DND-41 (cell line): Measurements from ENCODE around the gene EVI5L.

Source experiments
- ATAC-seq: fragments of 200-7000 bp; cut with Tn5 transposase; 3 replicates; pipeline ENCODE4 v1.9.1; 2021; ENCODE audit warnings: low read depth; ENCODE audit not compliant: insufficient read depth
- DNase-seq: peaks from one replicate; pipeline ENCODE4 v3.0.0-alpha.2; 2020
- H2AFZ ChIP-seq: 2 replicates; pipeline ENCODE4 v1.6.0; 2012; ENCODE audit warnings: low read depth, low read length
- H3K27ac ChIP-seq: 2 replicates; pipeline ENCODE4 v1.5.1; 2012; ENCODE audit warnings: low read length, inconsistent platforms
- H3K27me3 ChIP-seq: fragments of 200-600 bp; sonication (generic); 2 replicates; pipeline ENCODE4 v1.6.0; 2012; ENCODE audit warnings: low read length, mild to moderate bottlenecking, inconsistent platforms; ENCODE audit not compliant: insufficient read depth, poor library complexity
- H3K36me3 ChIP-seq: 2 replicates; pipeline ENCODE4 v1.5.1; 2012; ENCODE audit warnings: low read length, inconsistent platforms; ENCODE audit not compliant: insufficient read depth
- H3K4me1 ChIP-seq: 2 replicates; pipeline ENCODE4 v1.5.1; 2012; ENCODE audit warnings: mild to moderate bottlenecking, low read length; ENCODE audit not compliant: insufficient read depth
- H3K4me2 ChIP-seq: 2 replicates; pipeline ENCODE4 v1.6.0; 2012; ENCODE audit warnings: mild to moderate bottlenecking, moderate library complexity, low read length, inconsistent platforms; ENCODE audit not compliant: insufficient read depth
- H3K4me3 ChIP-seq, 2 experiments: fragments of 200-600 bp in 1 of 2; shearing (Covaris generic) in 1 of 2; 2 replicates each; pipeline ENCODE4 v1.5.1; 2012 to 2016; ENCODE audit warnings: inconsistent platforms in 2 of 2, low read length in 2 of 2, mild to moderate bottlenecking in 2 of 2, low read depth in 1 of 2, moderate library complexity in 1 of 2
- H3K79me2 ChIP-seq: 2 replicates; pipeline ENCODE4 v1.6.0; 2012; ENCODE audit warnings: low read length, inconsistent platforms; ENCODE audit not compliant: insufficient read depth
- H3K9ac ChIP-seq: 2 replicates; pipeline ENCODE4 v1.6.0; 2012; ENCODE audit warnings: low read depth, mild to moderate bottlenecking, inconsistent platforms, low read length, moderate library complexity
- H3K9me3 ChIP-seq: 2 replicates; pipeline ENCODE4 v1.5.1; 2012; ENCODE audit warnings: low read length, moderate library complexity, mild to moderate bottlenecking, inconsistent platforms; ENCODE audit not compliant: insufficient read depth, severe bottlenecking
- H4K20me1 ChIP-seq: 2 replicates; pipeline ENCODE4 v1.6.0; 2012; ENCODE audit warnings: low read length; ENCODE audit not compliant: insufficient read depth
- CTCF ChIP-seq: IDR thresholded peaks from 2 replicates; pipeline ENCODE4 v1.5.1; 2012; ENCODE audit warnings: borderline replicate concordance, low read length, moderate library complexity, mild to moderate bottlenecking; ENCODE audit not compliant: poor library complexity, severe bottlenecking; ENCODE audit errors: extremely low read depth
- EZH2 ChIP-seq: IDR thresholded peaks from 3 replicates; pipeline ENCODE4 v1.6.1; 2012; ENCODE audit warnings: borderline replicate concordance, low read depth, mild to moderate bottlenecking, moderate library complexity, low read length, inconsistent platforms; ENCODE audit not compliant: severe bottlenecking

EVI5L gene

GRCh38 chr19:7898967-7899366 lies 68.9 kb downstream of the EVI5L start:
- Histone ChIP-seq H3K4me2 (no peak overlapping the region), H3K27me3 (no peaks in the 10 kb centered on the region), H3K36me3 (no peaks in the 10 kb centered on the region), H4K20me1 (no peaks in the 10 kb centered on the region), H3K9me3 (no peaks in the 10 kb centered on the region), H3K4me3 (no peak overlapping the region), H3K9ac (no peak overlapping the region), H3K79me2 (peaks cover 8% of the 10 kb centered on the region), H3K27ac (no peak overlapping the region), H2AFZ (no peak overlapping the region), H3K4me1 (peaks cover 11% of the 10 kb centered on the region)
- ATAC-seq, result no peak
- no peak for TF ChIP-seq EZH2
- TF ChIP-seq CTCF, result no peak
- DNase-seq, result no peak

GRCh38 chr19:7899751-7900378 lies 69.8 kb downstream of the EVI5L start:
- H3K27ac ChIP-seq, result no peak overlapping the region
- H3K9ac ChIP-seq, result no peak overlapping the region
- H3K36me3 ChIP-seq, result peaks cover 5% of the 10 kb centered on the region; the same call in 1 of the 2 replicates
- no peaks in the 10 kb centered on the region for H3K27me3 ChIP-seq
- H4K20me1 ChIP-seq, result peaks cover 8% of the 10 kb centered on the region
- no peak for ATAC-seq
- DNase-seq, result no peak
- no peak overlapping the region for H3K4me3 ChIP-seq
- H2AFZ ChIP-seq, result no peak overlapping the region
- no peak for TF ChIP-seq CTCF
- no peak for TF ChIP-seq EZH2
- peaks cover 17% of the 10 kb centered on the region for H3K4me1 ChIP-seq
- no peak overlapping the region for H3K4me2 ChIP-seq
- H3K9me3 ChIP-seq, result no peaks in the 10 kb centered on the region
- H3K79me2 ChIP-seq, result peaks cover 17% of the 10 kb centered on the region

- Histone ChIP-seq H3K4me2 (no peak overlapping the region), H2AFZ (no peak overlapping the region), H3K27me3 (no peaks in the 10 kb centered on the region), H3K27ac (no peak overlapping the region), H3K36me3 (peaks cover 11% of the 10 kb centered on the region), H3K9me3 (no peaks in the 10 kb centered on the region), H3K9ac (no peak overlapping the region), H3K79me2 (peaks cover 23% of the 10 kb centered on the region), H3K4me3 (no peak overlapping the region), H3K4me1 (peaks cover 23% of the 10 kb centered on the region), H4K20me1 (peaks cover 14% of the 10 kb centered on the region)
- no peak for DNase-seq
- no peak for TF ChIP-seq EZH2
- TF ChIP-seq CTCF, result no peak
- ATAC-seq, result no peak
Observed at GRCh38 chr19:7900401-7900870, 70.4 kb downstream of the EVI5L start.
